HCT116 (cell line): ENCODE measurements around the gene LCMT2. TPM values are rescaled to one million over a fixed set of nuclear protein-coding genes. Genes with fewer than 3 reads are reported as not detected.

ENCODE experiments used
- ATAC-seq: fragments of 200-7000 bp; cut with Tn5 transposase; 2 replicates; pipeline ENCODE4 v1.9.1; 2020; ENCODE audit warnings: mild to moderate bottlenecking, moderate library complexity
- BruUV-seq: library from RNA; stranded (reverse); fragments of 400-500 nt; replicated peaks from 2 replicates; lab custom pipeline; 2021; lab: Mats Ljungman, UMichigan
- CTCF ChIA-PET: fragments of 300-600 bp; sonication (Branson Sonifier 250); formaldehyde crosslinking; loops from one replicate; lab custom pipeline; 2021; ENCODE audit warnings: antibody characterized with exemption; lab: Charles Lee
- POLR2A ChIA-PET: fragments of 300-600, 350-600 bp; sonication (Branson Sonifier 250); formaldehyde crosslinking; loops from one replicate; lab custom pipeline; 2021; ENCODE audit warnings: antibody characterized with exemption; lab: Charles Lee
- RAD21 ChIA-PET, 2 experiments: fragments of 300-600 bp; sonication (Branson Sonifier 250); formaldehyde crosslinking; loops; one replicate each; lab custom pipeline; 2023; ENCODE audit warnings: low total read pairs in 2 of 2; ENCODE audit not compliant: uncharacterized antibody in 2 of 2, unreplicated experiment in 2 of 2, low non-redundant PET in 1 of 2; lab: Charles Lee
- DNase-seq: peaks from one replicate; pipeline ENCODE4 v3.0.0-alpha.2; 2010; ENCODE audit warnings: low read depth, low spot score
- H2AFZ ChIP-seq: fragments of 200-600 bp; shearing (Covaris generic), sonication (generic); 2 replicates; pipeline ENCODE4 v1.6.1; 2017; ENCODE audit warnings: low read depth, mixed run types, mixed read lengths, antibody characterized with exemption, low read length; ENCODE audit not compliant: poor library complexity, severe bottlenecking
- H3K27ac ChIP-seq: 2 replicates; pipeline ENCODE4 v1.5.1; 2012; ENCODE audit warnings: low read depth, low read length
- H3K27me3 ChIP-seq: fragments of 200-600 bp; sonication (generic); 2 replicates; pipeline ENCODE4 v1.6.1; 2016; ENCODE audit warnings: mixed run types, low read length, mixed read lengths; ENCODE audit not compliant: insufficient read depth
- H3K36me3 ChIP-seq, 2 experiments: fragments of 200-500 bp in 1 of 2; fragments of 200-600 bp in 1 of 2; sonication (Bioruptor generic) in 1 of 2; sonication (generic) in 1 of 2; 2 replicates each; pipeline versions ENCODE4 v1.5.1 to v1.6.1; 2014 to 2016; ENCODE audit warnings: low read length in 2 of 2, inconsistent platforms in 1 of 2, mixed read lengths in 1 of 2, mixed run types in 1 of 2; ENCODE audit not compliant: insufficient read depth in 2 of 2, control insufficient read depth in 1 of 2
- H3K4me1 ChIP-seq, 2 experiments: fragments of 200-600 bp in 1 of 2; sonication (generic) in 1 of 2; 2 replicates each; pipeline versions ENCODE4 v1.5.1 to v1.6.1; 2012 to 2017; ENCODE audit warnings: low read length in 2 of 2, inconsistent platforms in 1 of 2, mild to moderate bottlenecking in 1 of 2, mixed read lengths in 1 of 2, mixed run types in 1 of 2, moderate library complexity in 1 of 2; ENCODE audit not compliant: insufficient read depth in 2 of 2, control insufficient read depth in 1 of 2
- H3K4me2 ChIP-seq: fragments of 200-600 bp; sonication (generic); 2 replicates; pipeline ENCODE4 v1.6.1; 2017; ENCODE audit warnings: mixed run types, low read length, mixed read lengths
- H3K4me3 ChIP-seq, 2 experiments: fragments of 200-600 bp in 1 of 2; sonication (generic) in 1 of 2; replicated peaks in 1 of 2; 2 replicates each; pipeline ENCODE4 v1.5.1; 2011 to 2016; ENCODE audit warnings: low read length in 2 of 2, control low read depth in 1 of 2, low read depth in 1 of 2, mild to moderate bottlenecking in 1 of 2, mixed read lengths in 1 of 2, mixed run types in 1 of 2
- H3K79me2 ChIP-seq: fragments of 200-600 bp; sonication (generic); 2 replicates; pipeline ENCODE4 v1.6.1; 2017; ENCODE audit warnings: mild to moderate bottlenecking, mixed run types, low read length, moderate library complexity, mixed read lengths; ENCODE audit not compliant: insufficient read depth
- H3K9ac ChIP-seq: fragments of 200-600 bp; sonication (generic); 2 replicates; pipeline ENCODE4 v1.6.1; 2016; ENCODE audit warnings: low read length, mixed read lengths
- H3K9me2 ChIP-seq: fragments of 200-600 bp; sonication (generic), shearing (Covaris generic); 2 replicates; pipeline ENCODE4 v1.6.1; 2017; ENCODE audit warnings: mixed run types, mild to moderate bottlenecking, moderate library complexity; ENCODE audit not compliant: insufficient read depth
- H3K9me3 ChIP-seq, 2 experiments: fragments of 200-500 bp in 1 of 2; fragments of 200-600 bp in 1 of 2; sonication (Bioruptor generic) in 1 of 2; sonication (generic) in 1 of 2; 2 replicates each; pipeline ENCODE4 v1.6.1; 2014 to 2017; ENCODE audit warnings: low read length in 2 of 2, mixed read lengths in 2 of 2, inconsistent platforms in 1 of 2, low read depth in 1 of 2, mild to moderate bottlenecking in 1 of 2, mixed run types in 1 of 2, moderate library complexity in 1 of 2; ENCODE audit not compliant: control insufficient read depth in 1 of 2, insufficient read depth in 1 of 2
- H4K20me1 ChIP-seq: fragments of 200-600 bp; sonication (generic), shearing (Covaris generic); 2 replicates; pipeline ENCODE4 v1.6.1; 2017; ENCODE audit warnings: mixed run types, mild to moderate bottlenecking, moderate library complexity; ENCODE audit not compliant: insufficient read depth
- CBX3 ChIP-seq: IDR thresholded peaks from 2 replicates; pipeline ENCODE4 v1.6.1; 2012; ENCODE audit warnings: low read depth
- CEBPB ChIP-seq: IDR thresholded peaks from 2 replicates; pipeline ENCODE4 v1.6.1; 2012; ENCODE audit warnings: low read depth
- EGR1 ChIP-seq: IDR thresholded peaks from 2 replicates; pipeline ENCODE4 v1.6.1; 2012; ENCODE audit warnings: low read depth
- EZH2phosphoT487 ChIP-seq: fragments of 200-600 bp; IDR thresholded peaks from 2 replicates; pipeline ENCODE4 v1.6.1; 2018; ENCODE audit warnings: antibody characterized with exemption, borderline replicate concordance
- FOSL1 ChIP-seq: IDR thresholded peaks from 2 replicates; pipeline ENCODE4 v1.6.1; 2012; ENCODE audit warnings: low read depth
- JUND ChIP-seq: IDR thresholded peaks from 2 replicates; pipeline ENCODE4 v1.6.1; 2012
- MAX ChIP-seq: IDR thresholded peaks from 2 replicates; pipeline ENCODE4 v1.6.1; 2012
- POLR2A ChIP-seq: IDR thresholded peaks from 2 replicates; pipeline ENCODE4 v1.7.0; 2011; ENCODE audit warnings: borderline replicate concordance; ENCODE audit not compliant: insufficient read depth, insufficient read length; ENCODE audit errors: extremely low read depth
- POLR2AphosphoS5 ChIP-seq: IDR thresholded peaks from 2 replicates; pipeline ENCODE4 v1.6.1; 2011; ENCODE audit warnings: mild to moderate bottlenecking, low read depth, low read length, moderate library complexity
- RAD21 ChIP-seq: IDR thresholded peaks from 2 replicates; pipeline ENCODE4 v1.6.1; 2012; ENCODE audit warnings: low read depth, mild to moderate bottlenecking
- SRF ChIP-seq: IDR thresholded peaks from 2 replicates; pipeline ENCODE4 v1.6.1; 2012; ENCODE audit warnings: low read depth
- TCF7L2 ChIP-seq: IDR thresholded peaks from 2 replicates; pipeline ENCODE4 v1.7.0; 2011; ENCODE audit warnings: borderline replicate concordance, inconsistent platforms; ENCODE audit not compliant: insufficient read depth, insufficient read length; ENCODE audit errors: extremely low read depth
- YY1 ChIP-seq: IDR thresholded peaks from 2 replicates; pipeline ENCODE4 v1.6.1; 2011; ENCODE audit warnings: low read length, low read depth, moderate library complexity, mild to moderate bottlenecking; ENCODE audit not compliant: insufficient replicate concordance; ENCODE audit errors: extremely low read depth
- ZBTB33 ChIP-seq: IDR thresholded peaks from 2 replicates; pipeline ENCODE4 v1.6.1; 2011; ENCODE audit warnings: mild to moderate bottlenecking, low read length, moderate library complexity; ENCODE audit not compliant: insufficient replicate concordance; ENCODE audit errors: extremely low read depth
- ZFX ChIP-seq: fragments of 450-650 bp; IDR thresholded peaks from 2 replicates; pipeline ENCODE4 v1.6.1; 2017
- ZNF274 ChIP-seq: fragments of 200-500 bp; sonication (Bioruptor generic); IDR thresholded peaks from 2 replicates; pipeline ENCODE4 v1.6.1; 2014; ENCODE audit warnings: mild to moderate bottlenecking, low read depth, low read length, inconsistent platforms
- intact Hi-C: fragments of 100-400 bp; cut with micrococcal nuclease; formaldehyde crosslinking; loops from 2 replicates; pipeline ENCODE4 v1.10.0; 2022
- total RNA-seq: library from RNA; stranded (reverse); gene quantifications from one replicate; pipeline ENCODE4 v1.2.1, GENCODE V29; 2021; ENCODE audit not compliant: unreplicated experiment

The LCMT2 gene
- total RNA-seq, 1 experiment from 2014 or later, result 4.7 TPM

- ChIA-PET POLR2A (no interaction called here), RAD21 (no interaction called here), CTCF (interaction anchor here (0.7 kb wide), 1 partner anchor 73 kb away, joined by 3 read pairs; no protein-coding TSS in a partner anchor)
- no peaks in the 10 kb centered on the region for H3K79me2 ChIP-seq
- no peak overlapping the region for H3K4me2 ChIP-seq
- no peaks in the 10 kb centered on the region for H4K20me1 ChIP-seq
- H3K27me3 ChIP-seq, result no peaks in the 10 kb centered on the region
- H3K27ac ChIP-seq, result no peak overlapping the region
- H3K9ac ChIP-seq, result no peak overlapping the region
- H3K4me3 ChIP-seq, result no peak overlapping the region
- H3K9me2 ChIP-seq, result no peaks in the 10 kb centered on the region
- peaks cover 0 to 5% of the 10 kb centered on the region in 2 experiments; a peak in 1 of 4 replicates for H3K4me1 ChIP-seq
- no peak overlapping the region for H2AFZ ChIP-seq
- DNase-seq, result no peak
- no peaks in the 10 kb centered on the region for H3K9me3 ChIP-seq
- TF ChIP-seq ZNF274 (no peak), RAD21 (no peak), TCF7L2 (no peak), EGR1 (no peak), MAX (no peak), FOSL1 (no peak), ZFX (no peak)
- TF ChIP-seq, all 23 proteins: peak for 0
- no peaks in the 10 kb centered on the region for H3K36me3 ChIP-seq
- BruUV-seq, result no TSS peak
- no peak for ATAC-seq
- intact Hi-C loops, result no loop called here
Observed at GRCh38 chr15:43276563-43277200, 53.7 kb downstream of the LCMT2 start.

GRCh38 chr15:43275740-43276562 is 54.4 kb downstream of the LCMT2 start:
- BruUV-seq, result no TSS peak
- Histone ChIP-seq H3K9me2 (no peaks in the 10 kb centered on the region), H4K20me1 (no peaks in the 10 kb centered on the region), H3K79me2 (no peaks in the 10 kb centered on the region), H3K36me3 (no peaks in the 10 kb centered on the region), H3K4me2 (no peak overlapping the region), H3K4me1 (peaks cover 0 to 5% of the 10 kb centered on the region in 2 experiments; a peak in 1 of 4 replicates), H3K9ac (no peak overlapping the region), H2AFZ (no peak overlapping the region), H3K9me3 (no peaks in the 10 kb centered on the region), H3K4me3 (no peak overlapping the region), H3K27ac (no peak overlapping the region), H3K27me3 (no peaks in the 10 kb centered on the region)
- no peak for ATAC-seq
- DNase-seq, result no peak
- intact Hi-C loops, result no loop called here
- ChIA-PET RAD21 (no interaction called here), CTCF (no interaction called here), POLR2A (no interaction called here)
- no peak for TF ChIP-seq SRF
- no peak for TF ChIP-seq CBX3
- no peak for TF ChIP-seq POLR2AphosphoS5
- TF ChIP-seq ZNF274, result no peak
- TF ChIP-seq ZFX, result no peak
- no peak for TF ChIP-seq JUND
- no peak for TF ChIP-seq ZBTB33
- TF ChIP-seq EZH2phosphoT487, result no peak
- no peak for TF ChIP-seq FOSL1
- no peak for TF ChIP-seq MAX
- TF ChIP-seq POLR2A, result no peak
- no peak for TF ChIP-seq CEBPB
- TF ChIP-seq YY1, result no peak
- no peak for TF ChIP-seq EGR1
